Measurements from ENCODE around the gene SERPINE2.

The SERPINE2 gene

GRCh38 chr2:223970343-223971128 lies 68.5 kb downstream of the SERPINE2 start:
- H3K36me3 ChIP-seq (ENCODE audit: insufficient read depth, low read length) = peaks cover 19% of the 10 kb centered on the region
- H3K9me3 ChIP-seq (replicated peaks; ENCODE audit: low read length) = no peaks in the 10 kb centered on the region
- no peaks in the 10 kb centered on the region for H3K27me3 ChIP-seq (ENCODE audit: control insufficient read depth, insufficient read depth, low read length)
- no peak overlapping the region for H3K9ac ChIP-seq (ENCODE audit: low read depth, low read length)
- H3K4me1 ChIP-seq (ENCODE audit: control insufficient read depth, insufficient read depth, low read length) = peaks cover 11% of the 10 kb centered on the region
- no peak overlapping the region for H3K4me2 ChIP-seq (ENCODE audit: low read length)
- no peak overlapping the region for H3K4me3 ChIP-seq (ENCODE audit: low read length)

DNA sequence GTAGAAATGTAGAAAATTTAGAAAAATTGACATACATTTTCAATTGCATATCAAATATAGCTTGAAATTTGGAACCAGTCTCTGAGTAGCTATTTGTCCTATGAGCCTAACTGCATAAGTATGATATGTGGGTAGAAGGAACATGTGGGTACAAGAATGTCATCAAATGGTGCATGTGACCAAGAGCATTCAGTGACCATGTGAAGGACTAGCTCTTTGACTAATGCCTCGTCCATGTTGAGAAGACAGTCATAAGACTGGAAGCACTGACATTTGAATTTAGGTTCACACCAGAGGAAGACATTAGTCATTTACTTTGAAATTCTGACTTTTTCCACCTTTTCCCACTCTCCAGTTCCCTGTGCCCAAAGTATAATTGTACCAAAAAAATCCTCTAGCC lies 69.2 kb downstream of the SERPINE2 start:
- no peaks in the 10 kb centered on the region for H3K9me3 ChIP-seq (replicated peaks; ENCODE audit: low read length)
- H3K4me3 ChIP-seq (ENCODE audit: low read length) = no peak overlapping the region
- H3K27me3 ChIP-seq (ENCODE audit: control insufficient read depth, insufficient read depth, low read length) = no peaks in the 10 kb centered on the region
- no peak overlapping the region for H3K4me2 ChIP-seq (ENCODE audit: low read length)
- peaks cover 11% of the 10 kb centered on the region for H3K4me1 ChIP-seq (ENCODE audit: control insufficient read depth, insufficient read depth, low read length)
- no peak overlapping the region for H3K9ac ChIP-seq (ENCODE audit: low read depth, low read length)
- peaks cover 22% of the 10 kb centered on the region for H3K36me3 ChIP-seq (ENCODE audit: insufficient read depth, low read length)

DNA sequence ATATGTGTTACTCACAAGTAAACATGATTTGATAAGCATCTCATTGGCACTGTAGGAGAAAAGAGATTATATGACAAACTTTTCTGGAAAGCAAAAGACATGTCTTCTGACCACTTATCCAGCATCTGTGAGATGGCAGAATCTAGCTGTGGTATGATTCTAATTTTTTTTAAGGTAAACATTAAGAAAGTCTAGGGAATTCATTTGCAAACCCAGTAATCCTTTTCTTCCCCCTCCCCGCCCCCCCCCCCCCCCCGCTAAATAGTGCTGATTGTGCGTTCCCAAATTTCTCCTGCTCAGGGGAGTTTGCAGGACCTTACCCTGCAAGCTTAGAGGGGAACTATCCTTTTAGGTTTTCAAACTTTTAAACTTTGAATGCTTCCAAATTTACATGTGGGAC lies 69.8 kb downstream of the SERPINE2 start:
- Histone ChIP-seq H3K27me3 (ENCODE audit: control insufficient read depth, insufficient read depth, low read length) (no peaks in the 10 kb centered on the region), H3K4me3 (ENCODE audit: low read length) (no peak overlapping the region), H3K9me3 (replicated peaks; ENCODE audit: low read length) (no peaks in the 10 kb centered on the region), H3K4me2 (ENCODE audit: low read length) (no peak overlapping the region), H3K4me1 (ENCODE audit: control insufficient read depth, insufficient read depth, low read length) (peaks cover 11% of the 10 kb centered on the region), H3K9ac (ENCODE audit: low read depth, low read length) (no peak overlapping the region), H3K36me3 (ENCODE audit: insufficient read depth, low read length) (peaks cover 28% of the 10 kb centered on the region)

DNA sequence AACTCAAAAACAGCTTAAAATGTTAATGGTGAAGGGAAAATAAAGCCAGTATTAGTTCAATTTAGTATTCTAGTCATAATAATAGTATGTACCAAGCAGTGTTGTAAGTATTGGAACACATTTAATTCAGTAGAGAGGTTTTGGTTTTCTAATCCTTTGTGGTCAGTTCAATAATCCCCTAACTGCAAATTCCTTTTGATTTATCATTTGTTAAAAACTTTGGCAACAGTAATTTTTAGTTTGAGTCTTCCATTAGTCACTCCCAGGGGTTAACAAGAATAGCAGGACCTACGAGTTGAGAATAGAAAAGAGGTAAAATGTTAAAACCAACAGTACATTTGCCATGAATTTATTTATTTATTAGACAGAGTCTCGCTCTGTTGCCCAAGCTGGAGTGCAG lies 71.1 kb downstream of the SERPINE2 start:
- H3K27me3 ChIP-seq (ENCODE audit: control insufficient read depth, insufficient read depth, low read length) = no peaks in the 10 kb centered on the region
- H3K36me3 ChIP-seq (ENCODE audit: insufficient read depth, low read length) = peaks cover 35% of the 10 kb centered on the region
- no peak overlapping the region for H3K9ac ChIP-seq (ENCODE audit: low read depth, low read length)
- H3K4me3 ChIP-seq (ENCODE audit: low read length) = no peak overlapping the region
- peaks cover 11% of the 10 kb centered on the region for H3K4me1 ChIP-seq (ENCODE audit: control insufficient read depth, insufficient read depth, low read length)
- H3K9me3 ChIP-seq (replicated peaks; ENCODE audit: low read length) = no peaks in the 10 kb centered on the region
- H3K4me2 ChIP-seq (ENCODE audit: low read length) = peak overlapping the region; percentile 8

GRCh38 chr2:223959688-223960087 lies 79.4 kb downstream of the SERPINE2 start:
- no peaks in the 10 kb centered on the region for H3K27me3 ChIP-seq (ENCODE audit: control insufficient read depth, insufficient read depth, low read length)
- peak overlapping the region; percentile 72 for H3K4me2 ChIP-seq (ENCODE audit: low read length)
- no peaks in the 10 kb centered on the region for H3K9me3 ChIP-seq (replicated peaks; ENCODE audit: low read length)
- no peak overlapping the region for H3K4me3 ChIP-seq (ENCODE audit: low read length)
- H3K36me3 ChIP-seq (ENCODE audit: insufficient read depth, low read length) = peaks cover 33% of the 10 kb centered on the region
- peaks cover 36% of the 10 kb centered on the region for H3K4me1 ChIP-seq (ENCODE audit: control insufficient read depth, insufficient read depth, low read length)
- H3K9ac ChIP-seq (ENCODE audit: low read depth, low read length) = no peak overlapping the region

DNA sequence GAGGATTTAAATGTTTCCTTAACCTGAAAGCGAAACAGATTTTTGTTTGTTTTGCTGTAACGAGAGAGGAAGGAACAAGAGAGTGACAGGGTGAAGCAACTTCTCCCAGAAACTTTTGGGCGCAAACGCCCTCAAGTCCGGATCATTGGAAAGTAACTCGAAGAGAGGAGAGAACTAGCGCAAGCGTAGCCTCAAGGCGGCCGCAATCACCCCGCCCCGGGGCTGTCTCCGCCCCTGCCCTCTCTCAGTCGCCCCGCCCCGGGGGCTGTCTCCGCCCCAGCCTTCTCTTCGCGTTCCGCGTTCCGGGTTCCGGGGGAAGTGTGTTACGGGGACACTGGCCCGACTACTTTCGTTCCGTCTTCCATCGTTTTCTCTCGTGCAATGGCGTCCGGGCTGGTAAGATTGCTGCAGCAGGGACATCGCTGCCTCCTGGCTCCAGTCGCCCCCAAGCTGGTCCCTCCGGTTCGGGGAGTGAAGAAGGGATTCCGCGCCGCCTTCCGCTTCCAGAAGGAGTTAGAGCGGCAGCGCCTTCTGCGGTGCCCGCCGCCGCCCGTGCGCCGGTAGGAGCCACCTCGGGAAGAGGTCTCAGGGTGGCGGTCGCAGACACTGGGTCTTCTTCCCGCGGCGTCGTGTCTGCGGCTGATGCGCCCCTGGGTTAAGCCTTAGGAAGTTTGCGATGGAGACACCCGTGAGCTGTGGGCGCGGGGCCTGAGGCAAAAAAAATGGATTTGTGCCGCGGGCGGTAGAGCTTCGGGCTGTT lies 81.8 kb downstream of the SERPINE2 start, which contains the start of gene MRPL44:
Gene MRPL44 (plus strand): TSS at position 372 of the 760 bp plus-strand sequence. CDS start 10 bp downstream, at position 382.
- Histone ChIP-seq H3K4me3 (ENCODE audit: low read length) (peak within 1 kb of the TSS; percentile 88), H3K9me3 (replicated peaks; ENCODE audit: low read length) (no peaks in the 10 kb centered on the region), H3K36me3 (ENCODE audit: insufficient read depth, low read length) (peaks cover 22% of the 10 kb centered on the region), H3K9ac (ENCODE audit: low read depth, low read length) (peak within 1 kb of the TSS; percentile 95), H3K4me2 (ENCODE audit: low read length) (peak within 1 kb of the TSS; percentile 79), H3K27me3 (ENCODE audit: control insufficient read depth, insufficient read depth, low read length) (no peaks in the 10 kb centered on the region), H3K4me1 (ENCODE audit: control insufficient read depth, insufficient read depth, low read length) (peaks cover 40% of the 10 kb centered on the region)

GRCh38 chr2:223956300-223956699 lies 82.8 kb downstream of the SERPINE2 start:
- peaks cover 39% of the 10 kb centered on the region for H3K4me1 ChIP-seq (ENCODE audit: control insufficient read depth, insufficient read depth, low read length)
- H3K9ac ChIP-seq (ENCODE audit: low read depth, low read length) = peak overlapping the region; percentile 95
- H3K36me3 ChIP-seq (ENCODE audit: insufficient read depth, low read length) = peaks cover 19% of the 10 kb centered on the region

GRCh38 chr2:223954401-223954800 lies 84.7 kb downstream of the SERPINE2 start:
- Histone ChIP-seq H3K4me2 (ENCODE audit: low read length) (no peak overlapping the region), H3K4me1 (ENCODE audit: control insufficient read depth, insufficient read depth, low read length) (peaks cover 22% of the 10 kb centered on the region), H3K36me3 (ENCODE audit: insufficient read depth, low read length) (peaks cover under 1% of the 10 kb centered on the region), H3K27me3 (ENCODE audit: control insufficient read depth, insufficient read depth, low read length) (no peaks in the 10 kb centered on the region), H3K4me3 (ENCODE audit: low read length) (no peak overlapping the region), H3K9ac (ENCODE audit: low read depth, low read length) (no peak overlapping the region), H3K9me3 (replicated peaks; ENCODE audit: low read length) (no peaks in the 10 kb centered on the region)

More at GRCh38 chr2:223956300-223956699, 82.8 kb downstream of the SERPINE2 start:
- Histone ChIP-seq H3K4me2 (ENCODE audit: low read length) (peak overlapping the region; percentile 79), H3K4me3 (ENCODE audit: low read length) (no peak overlapping the region), H3K9me3 (replicated peaks; ENCODE audit: low read length) (no peaks in the 10 kb centered on the region), H3K27me3 (ENCODE audit: control insufficient read depth, insufficient read depth, low read length) (no peaks in the 10 kb centered on the region)

DNA sequence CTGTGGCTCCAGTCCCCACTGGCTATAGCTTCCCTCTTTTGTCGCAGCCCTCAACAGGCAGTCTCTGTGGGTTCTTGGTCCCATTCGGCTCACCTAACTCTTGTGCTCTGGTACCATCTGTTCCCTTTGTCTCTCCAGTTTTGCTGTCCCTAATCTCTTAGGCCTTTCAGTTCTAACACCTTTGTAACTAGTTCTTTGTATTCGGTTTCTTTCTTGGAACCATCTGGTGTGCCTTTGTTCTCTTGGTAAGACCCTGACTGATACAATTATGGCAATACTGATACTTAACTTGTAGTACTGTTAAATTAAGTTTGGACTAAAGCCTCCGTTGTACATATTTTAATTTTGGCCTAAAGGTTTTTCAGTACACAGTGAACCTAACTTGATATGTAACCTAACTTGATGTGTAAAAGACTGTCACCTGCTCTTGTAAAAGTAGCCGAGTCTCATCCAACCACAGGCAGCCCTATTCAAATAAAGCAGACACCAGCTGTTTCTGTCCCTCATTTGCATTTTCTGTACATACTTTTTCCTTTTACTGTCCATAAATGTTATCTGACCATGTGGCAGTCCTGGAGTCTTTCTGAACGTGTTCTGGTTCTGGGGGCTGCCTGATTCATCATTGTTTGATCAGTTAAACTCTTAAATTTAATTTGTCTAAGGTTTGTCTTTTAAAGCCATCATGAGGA lies 86.7 kb downstream of the SERPINE2 start:
- H3K36me3 ChIP-seq (ENCODE audit: insufficient read depth, low read length) = no peaks in the 10 kb centered on the region
- H3K27me3 ChIP-seq (ENCODE audit: control insufficient read depth, insufficient read depth, low read length) = no peaks in the 10 kb centered on the region
- H3K4me1 ChIP-seq (ENCODE audit: control insufficient read depth, insufficient read depth, low read length) = peaks cover 12% of the 10 kb centered on the region
- no peak overlapping the region for H3K4me3 ChIP-seq (ENCODE audit: low read length)
- H3K9me3 ChIP-seq (replicated peaks; ENCODE audit: low read length) = no peaks in the 10 kb centered on the region
- no peak overlapping the region for H3K9ac ChIP-seq (ENCODE audit: low read depth, low read length)
- H3K4me2 ChIP-seq (ENCODE audit: low read length) = no peak overlapping the region

GRCh38 chr2:223950448-223951347 lies 88.4 kb downstream of the SERPINE2 start:
- Histone ChIP-seq H3K4me1 (ENCODE audit: control insufficient read depth, insufficient read depth, low read length) (peaks cover 5% of the 10 kb centered on the region), H3K9me3 (replicated peaks; ENCODE audit: low read length) (no peaks in the 10 kb centered on the region), H3K4me3 (ENCODE audit: low read length) (no peak overlapping the region), H3K4me2 (ENCODE audit: low read length) (no peak overlapping the region), H3K9ac (ENCODE audit: low read depth, low read length) (no peak overlapping the region), H3K27me3 (ENCODE audit: control insufficient read depth, insufficient read depth, low read length) (no peaks in the 10 kb centered on the region), H3K36me3 (ENCODE audit: insufficient read depth, low read length) (no peaks in the 10 kb centered on the region)

All from skeletal muscle satellite cell (primary cell).